Spinal cord (tissue), 10 donors: ENCODE measurements around the gene CYSTM1. TPM values are rescaled to one million over a fixed set of nuclear protein-coding genes. Genes with fewer than 3 reads are reported as not detected.
"Not testable (repeated sequence)": the region's sequence is repeated elsewhere in the genome, so short reads cannot be mapped to it uniquely, and the experiment has no call there.

Experiments used
- DNase-seq, 6 donors: peaks; one replicate each; pipeline versions ENCODE4 v3.0.0 to v3.0.0-alpha.2; 2013 to 2015; ENCODE audit warnings: low spot score in 6 of 6, low read depth in 4 of 6
- H3K27ac ChIP-seq: one replicate; pipeline ENCODE4 v1.5.1; 2013; ENCODE audit warnings: low read depth, low read length, control low read depth
- H3K27me3 ChIP-seq: one replicate; pipeline ENCODE4 v1.6.1; 2013; ENCODE audit warnings: low read length; ENCODE audit not compliant: control insufficient read depth, insufficient read depth
- H3K36me3 ChIP-seq: one replicate; pipeline ENCODE4 v1.6.1; 2013; ENCODE audit warnings: low read length; ENCODE audit not compliant: control insufficient read depth, insufficient read depth
- H3K4me1 ChIP-seq: one replicate; pipeline ENCODE4 v1.6.1; 2013; ENCODE audit warnings: low read length; ENCODE audit not compliant: control insufficient read depth, insufficient read depth
- H3K4me3 ChIP-seq: one replicate; pipeline ENCODE4 v1.5.1; 2013; ENCODE audit warnings: low read depth, low read length, control low read depth
- H3K9me3 ChIP-seq: one replicate; pipeline ENCODE4 v1.6.1; 2013; ENCODE audit warnings: low read length; ENCODE audit not compliant: control insufficient read depth, insufficient read depth
- WGBS: methylation state at CpG from one replicate; pipeline ENCODE4 v1.1.5; 2013; ENCODE audit warnings: missing lambda C conversion rate; ENCODE audit not compliant: insufficient coverage; 5-methylcytosine and 5-hydroxymethylcytosine counted together
- polyA plus RNA-seq, 2 donors: library from polyadenylated mRNA; unstranded; fragments of 120-200 nt; gene quantifications; one replicate each; pipeline ENCODE4 v1.2.1, GENCODE V29; 2013; ENCODE audit not compliant: insufficient read length in 2 of 2
- total RNA-seq, 2 donors: library from RNA; depleted of rRNA in 1 of 2; stranded (reverse); fragments of 120-200 nt in 1 of 2; fragments of >200 nt in 1 of 2; gene quantifications; one replicate each; pipeline versions ENCODE4 v1.2.3 to v1.2.4, GENCODE V29; 2013 to 2014
- donor health status: healthy.

CYSTM1 gene
- total and polyA plus RNA-seq, 4 donors: 12.7 to 42.0 (median 26.2) TPM

GRCh38 chr5:140197023-140197422 is 22.0 kb downstream of the CYSTM1 start:
- DNase-seq: no peak
- H3K4me3 ChIP-seq: no peak overlapping the region

GRCh38 chr5:140198915-140199314 is 23.9 kb downstream of the CYSTM1 start:
- not testable (repeated sequence) for H3K4me3 ChIP-seq, DNase-seq, H3K9me3 ChIP-seq, H3K4me1 ChIP-seq, H3K36me3 ChIP-seq, H3K27me3 ChIP-seq, H3K27ac ChIP-seq
- no CpG with 5 or more reads among the region's 1 CpG for WGBS

More at GRCh38 chr5:140197023-140197422, 22.0 kb downstream of the CYSTM1 start:
- Histone ChIP-seq H3K9me3 (no peaks in the 10 kb centered on the region), H3K4me1 (no peaks in the 10 kb centered on the region), H3K27me3 (no peaks in the 10 kb centered on the region), H3K36me3 (no peaks in the 10 kb centered on the region), H3K27ac (no peak overlapping the region)
- WGBS: 100% methylated on average over 1 of the region's 2 CpGs

GRCh38 chr5:140202078-140202477 is 27.1 kb downstream of the CYSTM1 start:
- Histone ChIP-seq H3K36me3 (no peaks in the 10 kb centered on the region), H3K4me3 (no peak overlapping the region), H3K4me1 (no peaks in the 10 kb centered on the region), H3K9me3 (no peaks in the 10 kb centered on the region), H3K27ac (no peak overlapping the region), H3K27me3 (no peaks in the 10 kb centered on the region)
- DNase-seq: no peak
- no CpG with 5 or more reads among the region's 4 CpGs for WGBS

DNA sequence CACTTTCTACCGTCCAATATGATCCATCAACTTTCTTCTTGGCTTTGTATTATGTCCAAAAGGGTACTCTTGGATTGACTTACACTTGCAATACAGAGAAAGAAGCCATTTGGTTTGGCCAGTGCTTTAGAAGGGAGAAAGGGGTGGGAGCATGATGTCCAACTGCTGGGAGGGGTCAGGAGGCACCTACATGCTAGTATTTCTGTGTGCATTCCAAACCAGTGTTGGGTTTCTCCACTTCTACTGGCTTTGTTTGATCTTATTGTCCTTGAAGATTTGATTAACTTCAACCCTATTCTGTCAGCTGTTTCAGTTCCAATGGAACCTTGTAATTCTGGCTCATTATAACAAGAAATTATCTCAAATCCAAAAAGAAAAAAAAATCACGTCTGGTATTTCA is 27.6 kb downstream of the CYSTM1 start:
- no CpG with 5 or more reads among the region's 2 CpGs for WGBS

DNA sequence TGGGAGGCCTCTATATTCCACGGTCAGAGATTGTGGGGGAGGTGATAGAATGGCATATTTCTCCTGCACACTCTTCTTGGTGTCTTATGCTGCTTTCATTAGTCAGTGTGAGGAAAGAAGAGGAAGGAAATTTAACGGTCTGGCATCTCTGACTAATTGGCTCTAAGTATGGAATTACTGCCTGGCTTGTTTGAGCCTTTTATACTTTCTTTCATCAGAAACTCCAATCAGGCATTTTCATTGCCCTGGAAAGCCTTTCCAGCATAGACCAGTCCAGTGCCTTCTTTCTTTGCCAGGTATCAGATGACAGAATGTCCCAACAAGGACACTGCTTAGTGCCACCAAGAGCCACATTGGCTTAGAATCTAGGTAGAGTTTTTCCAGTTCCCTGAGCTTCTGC is 30.2 kb downstream of the CYSTM1 start:
- H3K4me1 ChIP-seq: no peaks in the 10 kb centered on the region
- no peaks in the 10 kb centered on the region for H3K9me3 ChIP-seq
- no peaks in the 10 kb centered on the region for H3K36me3 ChIP-seq
- no peaks in the 10 kb centered on the region for H3K27me3 ChIP-seq
- H3K4me3 ChIP-seq: no peak overlapping the region
- no peak for DNase-seq
- H3K27ac ChIP-seq: no peak overlapping the region
- 100% methylated on average over 1 of the region's 2 CpGs for WGBS

More for the DNA sequence above, 27.6 kb downstream of the CYSTM1 start:
- Histone ChIP-seq H3K9me3 (no peaks in the 10 kb centered on the region), H3K36me3 (no peaks in the 10 kb centered on the region), H3K4me3 (no peak overlapping the region), H3K27ac (no peak overlapping the region), H3K27me3 (no peaks in the 10 kb centered on the region), H3K4me1 (no peaks in the 10 kb centered on the region)
- DNase-seq: no peak

DNA sequence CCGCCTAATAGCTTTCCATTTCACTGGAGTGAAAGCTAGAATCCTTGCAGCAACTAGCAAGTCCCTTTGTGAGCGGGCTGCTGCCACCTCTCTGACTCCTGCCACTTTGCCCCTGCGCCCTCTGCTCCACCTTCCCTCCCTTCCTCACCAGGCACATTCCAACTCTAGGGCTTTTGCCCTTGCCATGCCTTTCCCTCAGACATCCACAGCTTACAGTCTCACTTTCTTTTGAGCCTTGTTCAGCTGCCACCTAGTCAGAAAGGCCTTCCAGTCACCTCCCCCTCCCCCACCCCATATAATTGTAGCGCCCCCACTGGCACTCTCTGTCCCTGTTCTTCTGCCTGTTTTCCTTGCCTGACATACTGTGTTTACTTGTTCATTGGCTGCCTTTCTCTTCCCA is 31.0 kb downstream of the CYSTM1 start:
- no peak overlapping the region for H3K4me3 ChIP-seq
- no peak for DNase-seq
- no peaks in the 10 kb centered on the region for H3K27me3 ChIP-seq
- H3K9me3 ChIP-seq: no peaks in the 10 kb centered on the region
- WGBS: 84% methylated on average over 3 of the region's 4 CpGs
- no peaks in the 10 kb centered on the region for H3K36me3 ChIP-seq
- H3K27ac ChIP-seq: no peak overlapping the region
- H3K4me1 ChIP-seq: no peaks in the 10 kb centered on the region

GRCh38 chr5:140207250-140207964 is 32.4 kb downstream of the CYSTM1 start:
- Histone ChIP-seq H3K27me3 (no peaks in the 10 kb centered on the region), H3K4me1 (no peaks in the 10 kb centered on the region), H3K9me3 (no peaks in the 10 kb centered on the region), H3K36me3 (no peaks in the 10 kb centered on the region), H3K4me3 (no peak overlapping the region), H3K27ac (no peak overlapping the region)
- WGBS: no CpG with 5 or more reads among the region's 2 CpGs
- DNase-seq: no peak

GRCh38 chr5:140208065-140208464 is 33.1 kb downstream of the CYSTM1 start:
- H3K9me3 ChIP-seq: no peaks in the 10 kb centered on the region
- no peaks in the 10 kb centered on the region for H3K27me3 ChIP-seq
- H3K4me3 ChIP-seq: no peak overlapping the region
- DNase-seq: no peak
- no peaks in the 10 kb centered on the region for H3K36me3 ChIP-seq
- H3K27ac ChIP-seq: no peak overlapping the region
- H3K4me1 ChIP-seq: no peaks in the 10 kb centered on the region

GRCh38 chr5:140213370-140213983 is 38.5 kb downstream of the CYSTM1 start:
- Histone ChIP-seq H3K27ac (no peak overlapping the region), H3K27me3 (no peaks in the 10 kb centered on the region), H3K9me3 (no peaks in the 10 kb centered on the region), H3K36me3 (no peaks in the 10 kb centered on the region), H3K4me3 (no peak overlapping the region), H3K4me1 (no peaks in the 10 kb centered on the region)
- no peak for DNase-seq
- WGBS: no CpG with 5 or more reads among the region's 1 CpG

DNA sequence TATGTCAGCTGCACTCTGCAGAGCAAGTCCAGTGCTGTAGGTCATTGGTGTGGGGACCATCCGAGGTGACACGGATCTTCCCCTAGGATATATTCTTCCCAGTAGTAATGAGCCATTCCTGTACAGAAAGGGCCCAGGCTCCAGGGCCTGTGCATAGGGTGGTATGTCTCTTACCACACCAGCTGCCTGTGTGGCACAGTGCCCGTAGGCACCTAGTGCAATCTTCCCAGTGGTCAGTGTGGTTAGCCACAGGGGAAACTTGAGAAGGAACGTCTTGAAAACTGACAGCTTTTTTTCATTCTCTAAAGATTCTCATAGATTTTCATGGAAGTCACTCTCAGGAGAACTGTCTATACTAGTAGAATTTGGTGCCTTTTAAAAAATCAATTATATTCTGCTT is 39.8 kb downstream of the CYSTM1 start:
- Histone ChIP-seq H3K27me3 (no peaks in the 10 kb centered on the region), H3K4me1 (no peaks in the 10 kb centered on the region), H3K4me3 (no peak overlapping the region), H3K9me3 (no peaks in the 10 kb centered on the region), H3K27ac (no peak overlapping the region), H3K36me3 (no peaks in the 10 kb centered on the region)
- 100% methylated on average over 1 of the region's 4 CpGs for WGBS
- no peak for DNase-seq
